Stimulated activated CD8-positive, alpha-beta memory T cell treated with anti-CD3 and anti-CD28 coated beads, Interleukin-7, amount 100 ng/mL, for 1 hour (primary cell): ENCODE measurements around the gene CACNA1A.

Experiments
- DNase-seq, 2 donors: peaks; one replicate each; pipeline ENCODE4 v3.0.0-alpha.2; 2020; ENCODE audit warnings: low read depth in 2 of 2

The CACNA1A gene

DNA sequence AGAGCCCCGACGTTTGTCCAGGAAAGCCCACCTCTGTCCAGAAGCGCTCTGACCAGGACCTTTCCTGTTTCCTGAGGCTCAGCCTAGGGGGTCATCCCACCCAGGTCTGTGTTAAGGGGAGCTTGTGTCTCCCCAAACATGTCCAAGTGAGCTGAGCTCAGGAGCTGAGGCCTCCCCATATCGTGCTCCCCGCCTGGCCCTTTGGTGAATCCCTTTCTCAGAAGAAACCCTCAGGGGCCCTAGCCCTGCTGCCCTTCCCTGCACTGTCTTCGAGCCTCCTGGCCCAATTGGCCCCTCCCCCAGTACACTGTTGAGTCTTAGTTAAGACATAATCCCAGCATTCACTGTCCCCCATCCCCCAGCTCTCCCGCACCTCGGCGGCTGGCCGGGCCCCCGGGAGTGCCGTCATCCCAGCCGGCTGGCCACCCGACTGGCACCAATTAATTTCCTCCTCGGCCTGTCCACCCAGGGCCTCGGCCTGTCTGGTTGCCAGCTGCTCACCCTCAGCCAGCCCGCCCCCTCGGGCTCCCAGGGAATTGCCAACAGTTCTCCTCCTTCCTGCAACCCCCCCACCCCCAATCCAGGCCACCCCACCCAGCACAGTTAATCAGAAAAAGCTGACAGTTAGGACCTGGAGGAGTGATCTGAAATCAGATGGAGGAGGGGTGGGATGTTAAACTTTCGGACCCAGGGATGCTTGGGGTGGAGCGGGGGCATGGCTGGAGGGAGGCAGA, 342.5 kb downstream of the CACNA1A start:
- no peak for DNase-seq

DNA sequence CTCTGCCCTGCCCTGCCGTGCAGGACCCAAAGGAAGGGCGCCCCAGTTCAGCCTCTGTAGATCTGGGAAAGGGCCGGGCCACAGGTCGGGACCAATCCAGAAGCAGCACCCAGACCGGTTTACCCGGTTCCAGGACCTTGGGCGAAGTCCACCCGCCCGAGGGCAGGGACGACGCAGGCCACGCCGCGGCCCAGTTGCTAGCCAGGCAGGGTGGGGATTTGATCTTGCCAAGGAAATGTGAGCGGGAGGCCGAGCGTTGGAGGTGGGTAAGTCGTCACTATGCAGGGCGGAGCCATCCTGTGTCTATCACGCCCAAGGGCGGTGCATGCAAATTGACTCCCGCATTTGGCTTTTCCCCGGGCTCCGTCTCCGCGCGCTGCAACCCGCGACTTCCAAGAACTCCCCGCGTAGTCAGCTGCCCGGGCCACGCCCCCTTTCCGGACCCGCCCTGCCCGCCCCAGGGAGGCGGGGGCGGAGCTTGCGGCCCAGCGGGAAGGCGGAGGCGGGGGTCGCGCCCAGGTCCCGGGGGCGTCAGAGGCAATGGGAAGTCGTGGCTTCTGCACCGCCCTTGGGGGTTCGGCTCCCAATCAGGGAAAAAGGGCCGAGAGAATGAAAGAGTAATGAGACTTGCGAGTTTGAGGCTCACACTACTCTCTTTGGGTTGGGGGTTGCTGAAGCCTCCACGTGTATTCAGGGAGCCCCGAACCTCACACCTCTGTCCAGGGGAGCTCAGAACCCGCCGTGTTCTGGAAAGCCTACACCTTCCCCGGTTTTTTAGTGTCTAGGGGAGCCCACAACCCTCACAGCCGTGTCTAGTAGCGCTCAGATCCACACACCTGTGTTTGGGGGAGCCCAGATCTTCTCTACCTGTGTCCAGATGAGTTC, 343.3 kb downstream of the CACNA1A start:
- peak; percentile 71 to 75 for DNase-seq

DNA sequence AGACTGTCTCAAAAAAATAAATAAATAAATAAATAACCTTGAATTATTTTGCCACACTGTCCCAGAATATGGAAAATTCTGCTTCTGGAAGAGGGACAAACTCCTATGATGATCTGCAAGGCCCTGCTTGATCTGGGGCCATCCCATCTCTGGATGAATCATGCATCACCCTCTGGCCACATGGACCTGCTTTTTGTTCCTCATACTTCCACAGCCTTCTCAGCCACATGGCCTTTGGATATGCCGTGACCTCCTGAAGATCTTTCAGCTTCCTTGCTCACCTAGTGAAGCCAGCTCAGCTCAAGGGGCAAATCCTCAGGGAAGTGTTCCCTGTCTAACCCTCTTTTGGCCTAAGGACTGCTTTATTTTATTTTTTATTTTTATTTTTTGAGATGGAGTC, 345.7 kb downstream of the CACNA1A start:
- DNase-seq: no peak

DNA sequence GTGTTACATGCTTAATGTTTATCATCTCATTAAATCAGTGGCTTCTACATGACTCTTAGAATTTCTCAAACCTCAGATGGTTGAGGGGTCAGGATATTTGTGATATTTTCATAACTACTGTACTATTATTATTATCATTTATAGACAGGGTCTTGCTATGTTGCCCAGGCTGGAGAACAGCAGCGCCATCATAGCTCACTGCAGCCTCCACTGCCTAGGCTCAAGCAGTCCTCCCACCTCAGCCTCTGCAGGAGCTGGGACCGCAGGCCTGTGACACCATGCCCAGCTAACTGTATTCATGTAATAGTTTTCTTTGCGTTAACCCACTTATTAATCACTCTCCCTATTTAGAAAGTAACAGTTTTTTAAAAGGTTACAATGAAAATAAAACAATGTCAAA, 346.6 kb downstream of the CACNA1A start:
- no peak for DNase-seq
